HepG2 (cell line): ENCODE data around the gene NCOA5. TPM values are rescaled to one million over a fixed set of nuclear protein-coding genes. Genes with fewer than 3 reads are reported as not detected.

ENCODE experiments used
- CENPX ChIP-seq: sonication (generic); formaldehyde crosslinking; IDR thresholded peaks from 2 replicates; pipeline ENCODE4 v1.9.0; 2021; ENCODE audit warnings: mild to moderate bottlenecking, missing genetic modification reagents, moderate library complexity
- HMGXB4 ChIP-seq, 2 experiments: sonication (generic) in 1 of 2; formaldehyde crosslinking in 1 of 2; IDR thresholded peaks; 2 replicates each; pipeline versions ENCODE4 v1.4.0 to v1.6.1; 2018 to 2020; ENCODE audit warnings: missing genetic modification reagents in 2 of 2, borderline replicate concordance in 1 of 2, low read depth in 1 of 2, mild to moderate bottlenecking in 1 of 2, missing biosample characterization in 1 of 2
- MNT ChIP-seq: fragments of 450-650 bp; IDR thresholded peaks from 2 replicates; pipeline ENCODE4 v1.6.1; 2016
- NFIC ChIP-seq: IDR thresholded peaks from 2 replicates; pipeline ENCODE4 v1.6.1; 2012; ENCODE audit warnings: mild to moderate bottlenecking, low read length, inconsistent platforms
- ZNF407 ChIP-seq: sonication (generic); formaldehyde crosslinking; IDR thresholded peaks from one replicate; pipeline ENCODE4 v1.5.1; 2020; ENCODE audit warnings: mild to moderate bottlenecking, missing genetic modification reagents; ENCODE audit errors: not compliant biosample characterization
- ZNF768 ChIP-seq: sonication (generic); formaldehyde crosslinking; IDR thresholded peaks from 2 replicates; pipeline ENCODE4 v1.4.0; 2020; ENCODE audit warnings: missing genetic modification reagents
- polyA plus RNA-seq, 8 experiments: library from polyadenylated mRNA; depleted of rRNA in 3 of 8; stranded (reverse) in 7 of 8; unstranded in 1 of 8; fragments of >200 nt; fragmentation: Illumina TruSeq in 4 of 8; extraction: Trizol in 4 of 8; gene quantifications; 2 replicates each; pipeline versions ENCODE4 v1.2.1 to v1.2.3, GENCODE V29; 2011 to 2016; ENCODE audit warnings: low read depth in 4 of 8, missing spikeins in 1 of 8, mixed read lengths in 1 of 8; ENCODE audit not compliant: insufficient read depth in 1 of 8
- total RNA-seq, 5 experiments: library from RNA; depleted of rRNA; stranded (reverse); fragments of >200 nt; fragmentation: Illumina TruSeq; extraction: Trizol; gene quantifications; 2 replicates each; pipeline ENCODE4 v1.2.3, GENCODE V29; 2016; ENCODE audit warnings: low read depth in 1 of 5

The NCOA5 gene
- total and polyA plus RNA-seq, 2 of the 13 experiments (the other 11 are each of a cell fraction or from before 2014, with no cell fraction given): 16.5 to 28.4 TPM

- no peak for TF ChIP-seq MNT
- TF ChIP-seq CENPX (CRISPR knock-in tag): no peak
- TF ChIP-seq ZNF407 (CRISPR knock-in tag): no peak
- 0 out of 4 replicates have a peak, but pooled peaks of 1 of the 2 experiments have one; percentile 30 for TF ChIP-seq HMGXB4 (CRISPR knock-in tag; IDR thresholded peaks at IDR 0.05; ENCODE audit: borderline replicate concordance in 1 of 2, low read depth in 1 of 2)
- peak; percentile 9; the same call in 1 of the 2 replicates for TF ChIP-seq ZNF768 (CRISPR knock-in tag)
- TF ChIP-seq NFIC: no peak
Observed at GRCh38 chr20:46128310-46129151, 38.8 kb upstream of the NCOA5 start (continued).
